Right hindlimb (tissue), 1 donor: Measurements from ENCODE around the gene CHST3.

ENCODE experiments used
- DNase-seq: peaks from one replicate; pipeline ENCODE4 v3.0.0-alpha.2; 2018

CHST3 gene

DNA sequence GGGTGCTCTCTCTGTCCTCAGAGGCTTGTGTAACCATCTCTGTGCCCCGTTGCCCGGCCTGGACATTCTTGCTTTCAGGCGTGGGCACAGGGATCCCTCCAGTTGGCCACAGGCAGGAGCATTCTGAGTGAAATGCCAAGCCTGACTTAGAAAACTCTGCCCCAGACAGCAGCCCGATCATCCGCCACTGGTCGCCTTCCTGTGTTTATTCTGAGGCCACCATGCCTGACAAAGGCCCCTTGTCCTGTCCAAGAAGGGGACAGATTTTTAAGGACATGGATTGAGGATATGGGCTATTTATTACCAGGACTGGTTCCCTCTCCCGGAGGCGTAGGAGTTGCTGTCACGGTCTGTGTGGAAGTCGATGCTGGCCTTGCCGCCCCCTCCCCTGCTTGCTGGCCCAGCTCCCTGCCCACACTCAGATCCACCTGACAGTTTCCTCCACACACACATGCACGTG, 69.9 kb downstream of the CHST3 start:
- no peak for DNase-seq

- no peak for DNase-seq
Measured at GRCh38 chr10:72034761-72035160, 70.6 kb downstream of the CHST3 start.

DNA sequence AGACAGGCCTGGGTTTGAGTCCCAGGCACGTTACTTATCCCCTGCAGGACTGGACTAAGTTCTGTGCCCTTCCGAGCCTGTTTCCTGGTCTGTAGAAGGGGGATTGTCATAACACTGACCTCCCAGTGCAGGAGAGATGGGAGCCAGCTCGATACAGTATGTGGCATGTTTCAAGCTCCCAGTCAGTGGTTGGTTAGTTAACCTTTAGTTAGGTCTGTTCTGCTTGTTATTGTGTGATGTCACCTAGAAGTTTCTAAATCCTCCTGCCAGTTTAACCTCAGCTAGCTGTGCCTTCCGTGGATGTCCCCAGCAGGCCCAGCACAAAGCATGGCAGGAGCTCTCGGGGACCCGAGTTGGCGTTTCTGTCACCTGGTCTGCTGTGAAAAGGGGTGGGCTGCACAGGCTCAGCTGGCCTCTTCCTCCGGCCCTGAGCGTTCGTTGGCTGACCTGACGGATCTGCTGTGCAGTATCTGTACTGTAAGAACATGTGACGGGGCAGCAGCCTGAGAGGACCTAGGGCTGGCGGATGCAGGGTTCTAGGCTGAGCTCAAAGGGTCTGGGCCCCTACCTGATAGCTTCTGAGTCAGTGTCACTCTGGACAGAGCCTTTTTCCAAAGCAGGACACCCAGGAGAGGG, 71.2 kb downstream of the CHST3 start:
- DNase-seq, result no peak

GRCh38 chr10:72037266-72037665, 73.1 kb downstream of the CHST3 start:
- DNase-seq, result no peak

GRCh38 chr10:72037811-72038210, 73.6 kb downstream of the CHST3 start:
- DNase-seq, result no peak

DNA sequence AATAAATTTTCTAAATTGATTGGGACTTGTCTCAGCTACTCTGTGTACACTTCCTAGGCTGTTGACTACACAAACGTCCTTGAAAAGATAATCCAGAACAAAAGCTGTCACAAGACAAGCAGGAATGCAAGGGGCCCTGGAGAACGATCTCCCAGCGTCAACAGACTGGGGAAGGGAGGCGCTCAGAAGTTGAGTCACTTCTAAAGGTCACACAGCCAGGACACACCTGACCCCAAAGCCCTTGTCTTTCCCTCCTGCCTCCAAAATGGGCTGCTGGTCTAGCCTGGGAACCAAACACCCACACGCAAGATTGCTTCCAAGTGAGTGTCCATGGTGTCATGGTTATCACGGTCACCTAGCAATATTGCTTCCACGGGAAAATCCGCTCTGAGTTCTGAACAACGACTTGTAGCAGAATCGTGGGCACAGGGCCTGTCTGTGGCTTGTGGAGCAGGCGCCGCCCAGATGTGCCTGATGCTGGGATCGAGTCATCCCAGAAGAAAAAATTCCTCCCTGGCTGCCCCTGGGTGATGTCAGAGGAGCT, 74.3 kb downstream of the CHST3 start:
- no peak for DNase-seq

GRCh38 chr10:72039377-72039776, 75.2 kb downstream of the CHST3 start:
- DNase-seq, result no peak

GRCh38 chr10:72041491-72041890, 77.3 kb downstream of the CHST3 start:
- no peak for DNase-seq

DNA sequence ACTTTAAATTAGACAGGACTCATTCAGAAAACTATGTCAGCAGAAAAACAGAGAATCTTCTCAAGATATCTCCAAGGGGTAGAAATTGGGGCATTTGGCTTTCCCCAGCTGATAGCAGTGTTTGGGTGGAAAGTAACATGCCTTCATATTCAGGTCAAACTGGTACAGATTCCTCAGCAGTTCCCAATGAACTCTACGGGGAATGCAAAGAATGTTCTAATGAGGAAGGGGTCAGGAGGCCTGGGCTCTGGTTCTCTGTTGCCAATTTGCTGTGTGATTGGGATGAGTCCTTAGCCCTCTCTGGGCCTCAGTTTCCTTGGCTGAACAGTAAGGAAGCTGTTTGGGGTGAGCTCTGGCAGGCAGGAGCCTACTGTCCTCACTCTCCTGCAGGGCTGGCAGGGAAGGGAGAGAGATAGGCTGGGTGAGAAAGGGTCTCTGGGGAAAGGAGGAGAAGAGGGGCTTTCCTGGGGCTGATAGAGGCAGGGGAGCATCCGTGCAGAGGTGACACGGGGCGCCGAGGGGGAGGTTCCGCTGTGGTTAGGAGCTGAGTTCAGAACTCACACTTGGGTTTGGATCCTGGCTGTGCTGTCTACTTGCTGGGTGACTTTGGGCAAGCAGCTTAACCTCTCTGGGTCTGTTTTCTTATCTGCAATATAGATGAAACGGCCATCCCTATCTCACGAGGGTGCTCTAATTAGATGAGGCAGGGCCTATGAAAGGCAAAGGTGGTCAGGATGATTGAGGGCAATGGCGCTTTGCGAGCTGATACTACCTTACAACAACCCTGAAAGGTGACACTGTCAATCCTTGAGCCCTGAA, 79.0 kb downstream of the CHST3 start:
- DNase-seq, result no peak

GRCh38 chr10:72044417-72045041, 80.3 kb downstream of the CHST3 start:
- peak; percentile 67 for DNase-seq

GRCh38 chr10:72045586-72045985, 81.4 kb downstream of the CHST3 start:
- no peak for DNase-seq

GRCh38 chr10:72048450-72049124, 84.4 kb downstream of the CHST3 start:
- DNase-seq, result peak; percentile 94

- DNase-seq, result no peak
Measured at GRCh38 chr10:72049472-72049871, 85.3 kb downstream of the CHST3 start.

DNA sequence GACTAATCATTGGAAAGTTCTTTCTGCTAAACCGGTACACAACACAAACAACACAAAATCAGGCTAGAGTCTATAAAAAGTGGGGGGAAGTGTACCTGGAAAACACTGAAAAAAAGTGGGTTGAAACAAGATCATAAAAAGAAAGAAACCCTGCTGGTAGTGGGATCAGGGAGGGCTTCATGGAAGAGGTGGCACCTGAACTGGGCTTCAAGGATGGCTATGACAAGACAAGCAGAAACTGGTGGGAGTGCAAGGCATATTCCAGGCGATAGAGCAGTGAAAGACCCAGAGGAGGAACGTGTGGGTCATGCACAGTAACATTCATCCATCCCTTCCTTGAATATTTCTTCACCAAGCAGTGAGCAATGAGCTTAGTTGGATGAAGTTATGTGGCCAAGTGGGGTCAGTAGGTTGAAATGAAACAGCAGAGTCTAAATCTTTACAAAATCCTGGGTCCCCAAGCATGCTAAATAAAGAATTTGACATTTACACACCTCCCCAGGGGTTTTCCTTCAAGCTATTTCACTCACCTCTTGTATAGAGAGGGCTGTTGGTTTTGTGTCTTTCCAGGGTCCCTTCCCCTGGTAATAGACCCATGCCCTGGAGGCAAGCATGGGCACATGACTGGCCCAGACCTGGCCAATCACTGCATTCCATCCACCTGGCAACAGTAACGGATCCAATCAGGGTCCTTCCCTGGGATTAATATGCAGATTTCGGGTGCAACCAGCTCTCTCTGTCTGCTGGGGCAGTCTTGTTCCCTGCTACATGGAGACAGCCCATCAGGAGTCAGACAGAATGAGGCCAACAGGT, 86.0 kb downstream of the CHST3 start:
- DNase-seq, result no peak

- no peak for DNase-seq
Measured at GRCh38 chr10:72050873-72051272, 86.7 kb downstream of the CHST3 start.

DNA sequence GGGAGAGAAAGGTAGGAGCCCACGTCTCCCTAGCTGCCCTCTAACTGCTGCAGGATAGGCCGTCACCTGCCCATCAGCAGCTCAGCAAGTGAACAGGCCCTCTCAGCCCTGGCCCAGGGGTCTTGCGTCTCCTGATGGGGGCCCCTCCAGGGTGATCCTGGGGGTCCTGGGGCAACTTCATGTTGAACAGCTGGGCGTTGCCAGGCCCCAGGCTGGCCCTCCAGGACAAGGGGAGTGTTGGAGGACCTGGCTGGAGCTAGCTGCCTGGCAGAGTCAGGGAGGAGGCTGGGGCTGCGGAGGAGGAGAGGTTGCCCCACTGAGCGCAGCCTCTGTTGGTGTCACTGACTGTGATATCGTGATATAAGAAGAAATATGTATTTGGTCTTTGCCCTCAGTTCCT, 89.5 kb downstream of the CHST3 start:
- no peak for DNase-seq

DNA sequence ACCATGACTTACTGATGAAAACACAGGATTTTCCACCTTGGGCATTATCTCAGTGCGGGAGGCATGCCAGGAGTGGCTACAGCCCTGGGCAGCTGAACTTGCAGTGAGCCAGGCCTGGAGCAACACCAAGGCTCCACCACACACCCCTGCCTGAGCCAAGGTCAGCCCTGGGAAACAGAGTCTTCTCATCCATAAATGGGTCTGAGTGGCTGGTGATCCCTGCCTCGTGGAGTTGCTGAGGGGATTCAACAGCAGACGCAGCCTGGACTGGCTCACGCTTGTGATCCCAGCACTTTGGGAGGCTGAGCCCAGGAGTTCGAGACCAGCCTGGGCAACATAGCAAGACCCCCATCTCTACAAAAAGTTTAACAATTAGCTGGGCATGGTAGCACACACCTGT, 91.9 kb downstream of the CHST3 start:
- no peak for DNase-seq

GRCh38 chr10:72056932-72057751, 92.9 kb downstream of the CHST3 start:
- DNase-seq, result no peak

DNA sequence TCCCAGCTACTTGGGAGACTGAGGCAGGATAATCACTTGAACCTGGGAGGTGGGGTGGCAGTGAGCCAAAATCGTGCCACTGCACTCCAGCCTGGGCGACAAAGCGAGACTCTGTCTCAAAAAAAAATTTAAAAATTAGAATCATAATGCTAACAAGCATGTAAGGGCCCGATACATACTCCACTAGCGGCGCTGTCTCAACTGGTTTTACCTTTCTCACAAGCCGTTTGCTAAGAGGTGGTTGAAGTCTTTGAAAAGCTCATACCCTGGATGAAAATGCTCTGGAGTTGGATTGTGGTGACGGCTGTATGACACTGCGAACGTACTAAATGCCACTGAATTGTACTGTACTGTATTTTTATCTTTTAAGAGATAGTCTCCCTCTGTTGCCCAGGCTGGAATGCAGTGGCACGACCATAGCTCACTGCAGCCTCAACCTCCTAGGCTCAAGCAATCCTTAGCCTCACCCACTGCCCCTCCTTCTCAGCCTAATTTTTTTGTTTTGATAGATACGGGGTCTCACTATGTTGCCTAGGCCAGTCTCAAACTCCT, 94.2 kb downstream of the CHST3 start:
- no peak for DNase-seq

DNA sequence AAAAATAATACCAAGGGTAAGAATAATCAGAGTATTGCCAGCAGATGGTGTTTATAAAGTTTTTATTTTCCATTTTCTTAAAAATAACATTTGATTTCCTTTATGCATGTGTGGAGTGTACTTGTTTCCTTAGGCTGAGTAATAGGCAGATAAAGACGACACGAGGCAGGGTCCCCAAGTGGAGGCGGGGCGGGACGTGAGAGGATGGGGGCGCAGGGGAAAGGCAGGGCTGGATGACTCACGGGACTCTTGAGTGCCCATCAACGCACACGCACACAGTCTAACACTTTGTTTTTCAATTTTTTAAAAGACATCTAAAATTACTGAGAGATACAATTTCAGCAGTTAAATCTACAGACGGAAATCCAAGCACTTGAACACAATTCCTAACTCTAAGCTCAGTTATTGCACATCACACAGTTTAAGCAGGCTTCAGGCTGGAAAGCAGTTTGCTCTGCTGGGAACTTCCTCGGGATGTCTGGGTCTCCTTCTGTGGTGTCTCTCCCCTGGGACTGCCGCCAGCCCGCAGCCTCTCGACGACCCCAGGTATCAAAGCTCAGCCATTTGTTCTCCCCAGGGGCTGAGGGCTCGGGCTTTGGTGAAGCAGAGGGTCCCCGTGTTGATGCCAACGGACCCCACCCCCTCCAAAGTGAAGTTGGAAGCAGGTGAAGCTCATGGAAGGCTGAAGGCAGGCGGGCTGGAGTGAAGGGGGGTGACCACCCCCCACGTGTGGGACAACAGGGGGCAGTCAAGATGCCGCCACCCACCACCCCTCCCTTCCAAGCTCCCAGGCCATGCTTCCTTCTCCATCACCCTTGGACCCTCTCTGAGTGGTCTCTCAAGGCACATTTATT, 95.0 kb downstream of the CHST3 start:
- DNase-seq, result no peak
